ENCODE results near the gene CRTAC1.

The CRTAC1 gene

GRCh38 chr10:98029149-98030092, 1.0 kb downstream of the CRTAC1 start:
- DNase-seq, result no peak

- peak; percentile 10 for DNase-seq
Measured at GRCh38 chr10:98028168-98028770, 2.2 kb downstream of the CRTAC1 start.

- no peak for DNase-seq
Measured at GRCh38 chr10:98023024-98023423, 7.4 kb downstream of the CRTAC1 start.

- DNase-seq, result no peak
Measured at GRCh38 chr10:98020784-98021183, 9.6 kb downstream of the CRTAC1 start.

GRCh38 chr10:98020254-98020653, 10.2 kb downstream of the CRTAC1 start:
- no peak for DNase-seq

GRCh38 chr10:98019784-98020183, 10.6 kb downstream of the CRTAC1 start:
- DNase-seq, result no peak

- no peak for DNase-seq
Measured at GRCh38 chr10:98016772-98017475, 13.5 kb downstream of the CRTAC1 start.

GRCh38 chr10:98013776-98014175, 16.6 kb downstream of the CRTAC1 start:
- no peak for DNase-seq

GRCh38 chr10:98013122-98013521, 17.3 kb downstream of the CRTAC1 start:
- no peak for DNase-seq

GRCh38 chr10:98012644-98013043, 17.8 kb downstream of the CRTAC1 start:
- no peak for DNase-seq

GRCh38 chr10:98010939-98011685, 19.3 kb downstream of the CRTAC1 start:
- no peak for DNase-seq

- no peak for DNase-seq
Measured at GRCh38 chr10:98006266-98006665, 24.2 kb downstream of the CRTAC1 start.

GRCh38 chr10:98001736-98002135, 28.7 kb downstream of the CRTAC1 start:
- DNase-seq, result no peak

GRCh38 chr10:98000346-98000745, 30.1 kb downstream of the CRTAC1 start:
- no peak for DNase-seq

- no peak for DNase-seq
Measured at GRCh38 chr10:97999923-98000248, 30.5 kb downstream of the CRTAC1 start.

GRCh38 chr10:97999066-97999922, 31.1 kb downstream of the CRTAC1 start:
- no peak for DNase-seq

GRCh38 chr10:97991871-97992270, 38.5 kb downstream of the CRTAC1 start:
- peak; percentile 16 for DNase-seq

GRCh38 chr10:97981816-97982215, 48.6 kb downstream of the CRTAC1 start:
- DNase-seq, result no peak

- no peak for DNase-seq
Measured at GRCh38 chr10:97977673-97978072, 52.7 kb downstream of the CRTAC1 start.

GRCh38 chr10:97975598-97975997, 54.8 kb downstream of the CRTAC1 start:
- DNase-seq, result no peak

- no peak for DNase-seq
Measured at GRCh38 chr10:97974526-97975525, 55.6 kb downstream of the CRTAC1 start.
